Osteoblast (primary cell): ENCODE data around the gene C9orf152. TPM values are rescaled to one million over a fixed set of nuclear protein-coding genes. Genes with fewer than 3 reads are reported as not detected.
A peak's percentile ranks its signal among the peaks of the same experiment; 100 is the strongest.
"Not testable (repeated sequence)": the region's sequence is repeated elsewhere in the genome, so short reads cannot be mapped to it uniquely, and the experiment has no call there.

ENCODE experiments used
- DNase-seq: peaks from one replicate; pipeline ENCODE4 v3.0.0; 2011; ENCODE audit warnings: low spot score, mixed read lengths; ENCODE audit not compliant: insufficient read length; ENCODE audit errors: missing footprints
- H2AFZ ChIP-seq: 2 replicates; pipeline ENCODE4 v1.6.0; 2011; ENCODE audit warnings: mild to moderate bottlenecking, low read length
- H3K27ac ChIP-seq: 2 replicates; pipeline ENCODE4 v1.5.1; 2011; ENCODE audit warnings: mild to moderate bottlenecking, low read depth, low read length, moderate library complexity
- H3K27me3 ChIP-seq: 2 replicates; pipeline ENCODE4 v1.6.0; 2012; ENCODE audit warnings: mild to moderate bottlenecking, control low read depth, inconsistent platforms, low read length, moderate library complexity; ENCODE audit not compliant: insufficient read depth
- H3K36me3 ChIP-seq: 2 replicates; pipeline ENCODE4 v1.5.1; 2011; ENCODE audit warnings: mild to moderate bottlenecking, low read length, control low read depth, moderate library complexity; ENCODE audit not compliant: insufficient read depth
- H3K4me1 ChIP-seq: 2 replicates; pipeline ENCODE4 v1.5.1; 2011; ENCODE audit warnings: mild to moderate bottlenecking, low read length, control low read depth, moderate library complexity; ENCODE audit not compliant: insufficient read depth
- H3K4me2 ChIP-seq: 2 replicates; pipeline ENCODE4 v1.6.0; 2011; ENCODE audit warnings: mild to moderate bottlenecking, low read length; ENCODE audit not compliant: insufficient read depth
- H3K4me3 ChIP-seq: fragments of 200-600 bp; sonication (generic); 3 replicates; pipeline ENCODE4 v1.5.1; 2012; ENCODE audit warnings: mild to moderate bottlenecking, low read length, inconsistent platforms; ENCODE audit not compliant: insufficient read depth
- H3K79me2 ChIP-seq: 2 replicates; pipeline ENCODE4 v1.6.0; 2012; ENCODE audit warnings: mild to moderate bottlenecking, low read length, control low read depth, inconsistent platforms; ENCODE audit not compliant: insufficient read depth
- H3K9me3 ChIP-seq: 2 replicates; pipeline ENCODE4 v1.5.1; 2011; ENCODE audit warnings: low read depth, low read length, control low read depth
- H4K20me1 ChIP-seq: 2 replicates; pipeline ENCODE4 v1.6.0; 2012; ENCODE audit warnings: mild to moderate bottlenecking, low read length, control low read depth; ENCODE audit not compliant: insufficient read depth
- total RNA-seq: library from RNA; depleted of rRNA; stranded (reverse); fragments of >200 nt; gene quantifications from 2 replicates; pipeline ENCODE4 v1.2.3, GENCODE V29; 2012
- TF ChIP-seq, protein P1 (sequence below): IDR thresholded peaks from 2 replicates; pipeline ENCODE4 v1.5.1; 2011; ENCODE audit warnings: mild to moderate bottlenecking, low read depth, low read length, moderate library complexity; ENCODE audit errors: extremely low read depth

The C9orf152 gene
- total RNA-seq, 1 donor = not detected

- no peak overlapping the region for H3K4me3 ChIP-seq
- no peaks in the 10 kb centered on the region for H3K36me3 ChIP-seq
- no peaks in the 10 kb centered on the region for H3K79me2 ChIP-seq
- no peaks in the 10 kb centered on the region for H4K20me1 ChIP-seq
- TF ChIP-seq, protein P1, sequence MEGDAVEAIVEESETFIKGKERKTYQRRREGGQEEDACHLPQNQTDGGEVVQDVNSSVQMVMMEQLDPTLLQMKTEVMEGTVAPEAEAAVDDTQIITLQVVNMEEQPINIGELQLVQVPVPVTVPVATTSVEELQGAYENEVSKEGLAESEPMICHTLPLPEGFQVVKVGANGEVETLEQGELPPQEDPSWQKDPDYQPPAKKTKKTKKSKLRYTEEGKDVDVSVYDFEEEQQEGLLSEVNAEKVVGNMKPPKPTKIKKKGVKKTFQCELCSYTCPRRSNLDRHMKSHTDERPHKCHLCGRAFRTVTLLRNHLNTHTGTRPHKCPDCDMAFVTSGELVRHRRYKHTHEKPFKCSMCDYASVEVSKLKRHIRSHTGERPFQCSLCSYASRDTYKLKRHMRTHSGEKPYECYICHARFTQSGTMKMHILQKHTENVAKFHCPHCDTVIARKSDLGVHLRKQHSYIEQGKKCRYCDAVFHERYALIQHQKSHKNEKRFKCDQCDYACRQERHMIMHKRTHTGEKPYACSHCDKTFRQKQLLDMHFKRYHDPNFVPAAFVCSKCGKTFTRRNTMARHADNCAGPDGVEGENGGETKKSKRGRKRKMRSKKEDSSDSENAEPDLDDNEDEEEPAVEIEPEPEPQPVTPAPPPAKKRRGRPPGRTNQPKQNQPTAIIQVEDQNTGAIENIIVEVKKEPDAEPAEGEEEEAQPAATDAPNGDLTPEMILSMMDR = no peak
- no peak for DNase-seq
- H3K27ac ChIP-seq = no peak overlapping the region
- H3K9me3 ChIP-seq = no peaks in the 10 kb centered on the region
- H3K4me2 ChIP-seq = no peak overlapping the region
- H3K27me3 ChIP-seq = no peaks in the 10 kb centered on the region
- peak overlapping the region; percentile 27 for H2AFZ ChIP-seq
- peaks cover 5% of the 10 kb centered on the region for H3K4me1 ChIP-seq
Observed at GRCh38 chr9:110198357-110198756, 9.6 kb downstream of the C9orf152 start.

DNA sequence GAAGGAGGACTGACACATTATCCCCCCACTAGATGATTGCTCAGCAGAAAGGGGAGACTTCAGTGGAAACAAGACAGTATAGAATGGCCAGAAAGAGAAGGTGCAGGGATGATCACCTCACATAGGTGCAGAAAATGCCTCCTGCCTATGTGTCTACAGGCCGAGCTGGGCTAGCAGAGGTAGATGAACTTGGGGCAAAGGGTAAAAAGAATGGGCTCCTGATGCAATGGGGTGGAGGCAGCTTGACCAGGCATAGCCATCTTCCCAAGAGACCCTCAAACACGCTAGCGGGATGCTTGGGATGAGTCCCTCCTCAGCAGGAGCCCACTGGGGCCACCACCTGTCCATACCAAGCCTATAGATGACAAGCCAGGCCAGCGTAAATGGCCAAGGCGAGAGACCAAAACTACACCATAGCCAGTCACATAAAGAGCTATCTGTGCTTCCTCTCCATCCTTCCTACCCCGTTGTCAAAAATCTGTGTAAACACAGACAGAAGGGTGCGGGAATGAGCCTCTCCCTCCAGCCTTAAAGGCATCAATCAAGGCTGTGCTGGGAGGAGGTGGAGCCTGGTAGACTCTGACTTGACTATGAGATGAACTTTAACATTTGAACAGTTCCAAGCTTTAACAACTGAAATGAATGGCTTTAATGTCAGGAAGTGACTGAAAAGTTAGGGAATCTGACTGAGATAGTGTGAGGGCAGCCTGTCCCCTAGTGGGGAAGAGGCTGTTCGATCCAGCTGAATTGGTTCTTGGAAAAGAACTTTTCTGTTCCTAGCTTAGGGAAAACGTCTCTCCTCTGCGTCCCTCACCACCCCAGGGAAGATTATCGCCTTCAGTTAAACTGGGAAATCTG, 10.4 kb downstream of the C9orf152 start:
- no peaks in the 10 kb centered on the region for H3K79me2 ChIP-seq
- H3K36me3 ChIP-seq = no peaks in the 10 kb centered on the region
- H3K27me3 ChIP-seq = no peaks in the 10 kb centered on the region
- H3K4me2 ChIP-seq = no peak overlapping the region
- no peak for DNase-seq
- H3K4me1 ChIP-seq = peaks cover 13% of the 10 kb centered on the region
- no peak overlapping the region for H3K4me3 ChIP-seq
- no peak overlapping the region for H3K27ac ChIP-seq
- no peaks in the 10 kb centered on the region for H4K20me1 ChIP-seq
- TF ChIP-seq, protein P1 = peak; percentile 62
- no peaks in the 10 kb centered on the region for H3K9me3 ChIP-seq
- peak overlapping the region; percentile 27 for H2AFZ ChIP-seq

GRCh38 chr9:110196084-110196499, 11.9 kb downstream of the C9orf152 start:
- H3K27ac ChIP-seq, DNase-seq, H4K20me1 ChIP-seq, H3K79me2 ChIP-seq, H3K4me2 ChIP-seq, H3K36me3 ChIP-seq, H2AFZ ChIP-seq, H3K27me3 ChIP-seq, H3K4me3 ChIP-seq, H3K9me3 ChIP-seq: not testable (repeated sequence)
- H3K4me1 ChIP-seq = peaks cover 20% of the 10 kb centered on the region

- TF ChIP-seq, protein P1 = no peak
- H3K4me2 ChIP-seq = peak overlapping the region; percentile 71
- peak overlapping the region; percentile 67 for H2AFZ ChIP-seq
- H3K4me1 ChIP-seq = peaks cover 20% of the 10 kb centered on the region
- H3K27me3 ChIP-seq = no peaks in the 10 kb centered on the region
- no peaks in the 10 kb centered on the region for H3K79me2 ChIP-seq
- no peaks in the 10 kb centered on the region for H3K36me3 ChIP-seq
- peak overlapping the region; percentile 54 for H3K4me3 ChIP-seq
- DNase-seq = no peak
- peak overlapping the region; percentile 80 for H3K27ac ChIP-seq
- no peaks in the 10 kb centered on the region for H4K20me1 ChIP-seq
- H3K9me3 ChIP-seq = no peaks in the 10 kb centered on the region
Observed at GRCh38 chr9:110192531-110193261, 15.3 kb downstream of the C9orf152 start.
